Muscle layer of colon (tissue), 2 donors: ENCODE measurements around the gene TMPO.

Source experiments
- H3K27ac ChIP-seq: one replicate; pipeline ENCODE4 v1.7.0; 2013; ENCODE audit warnings: low read depth, mild to moderate bottlenecking, low read length, moderate library complexity
- H3K27me3 ChIP-seq, 2 donors: one replicate each; pipeline ENCODE4 v1.7.0; 2013; ENCODE audit warnings: low read length in 2 of 2, mild to moderate bottlenecking in 2 of 2; ENCODE audit not compliant: insufficient read depth in 2 of 2, control insufficient read depth in 1 of 2
- H3K36me3 ChIP-seq: one replicate; pipeline ENCODE4 v1.7.0; 2013; ENCODE audit warnings: mild to moderate bottlenecking, low read length; ENCODE audit not compliant: insufficient read depth
- H3K4me1 ChIP-seq: one replicate; pipeline ENCODE4 v1.7.0; 2013; ENCODE audit warnings: mild to moderate bottlenecking, low read length; ENCODE audit not compliant: insufficient read depth
- H3K4me3 ChIP-seq, 2 donors: one replicate each; pipeline ENCODE4 v1.7.0; 2013; ENCODE audit warnings: low read length in 2 of 2, low read depth in 1 of 2, mild to moderate bottlenecking in 1 of 2, moderate library complexity in 1 of 2
- H3K9ac ChIP-seq: one replicate; pipeline ENCODE4 v1.7.0; 2013; ENCODE audit warnings: low read length
- H3K9me3 ChIP-seq: one replicate; pipeline ENCODE4 v1.7.0; 2013; ENCODE audit warnings: mild to moderate bottlenecking, low read length
- donor health status: abdominal sarcoma.
- donor health status: Adenocarcinoma of cecum.

Gene TMPO

DNA sequence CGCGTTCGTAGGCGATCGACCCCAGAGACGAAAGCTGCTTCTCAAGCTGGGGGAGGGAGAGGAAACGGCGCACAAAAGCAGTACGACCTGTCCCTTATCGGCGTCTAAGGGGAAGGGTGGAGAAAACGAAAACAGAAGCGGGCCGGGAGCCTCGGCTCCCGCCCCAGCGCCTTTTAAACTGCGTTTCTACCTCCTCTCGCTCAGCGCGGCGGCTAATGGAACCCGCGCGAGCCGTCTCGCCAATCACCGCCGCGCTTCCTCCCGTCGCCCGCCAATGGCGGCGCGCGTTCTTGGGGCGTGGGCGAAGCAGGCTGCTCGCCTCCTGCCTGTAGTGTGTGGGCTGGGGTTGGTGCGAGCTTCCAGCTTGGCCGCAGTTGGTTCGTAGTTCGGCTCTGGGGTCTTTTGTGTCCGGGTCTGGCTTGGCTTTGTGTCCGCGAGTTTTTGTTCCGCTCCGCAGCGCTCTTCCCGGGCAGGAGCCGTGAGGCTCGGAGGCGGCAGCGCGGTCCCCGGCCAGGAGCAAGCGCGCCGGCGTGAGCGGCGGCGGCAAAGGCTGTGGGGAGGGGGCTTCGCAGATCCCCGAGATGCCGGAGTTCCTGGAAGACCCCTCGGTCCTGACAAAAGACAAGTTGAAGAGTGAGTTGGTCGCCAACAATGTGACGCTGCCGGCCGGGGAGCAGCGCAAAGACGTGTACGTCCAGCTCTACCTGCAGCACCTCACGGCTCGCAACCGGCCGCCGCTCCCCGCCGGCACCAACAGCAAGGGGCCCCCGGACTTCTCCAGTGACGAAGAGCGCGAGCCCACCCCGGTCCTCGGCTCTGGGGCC is at the start of gene TMPO:
TMPO (plus strand) TSS at position 304 of the 824 bp plus-strand sequence; CDS start at position 582, 278 bp downstream.
- H3K4me1 ChIP-seq: peaks cover 17% of the 10 kb centered on the region
- no peaks in the 10 kb centered on the region for H3K9me3 ChIP-seq
- peak within 1 kb of the TSS; percentile 96 for H3K9ac ChIP-seq
- H3K4me3 ChIP-seq: peak within 1 kb of the TSS; percentile 94 to 99
- peak within 1 kb of the TSS; percentile 98 for H3K27ac ChIP-seq
- no peaks in the 10 kb centered on the region for H3K36me3 ChIP-seq
- H3K27me3 ChIP-seq: no peaks in the 10 kb centered on the region

DNA sequence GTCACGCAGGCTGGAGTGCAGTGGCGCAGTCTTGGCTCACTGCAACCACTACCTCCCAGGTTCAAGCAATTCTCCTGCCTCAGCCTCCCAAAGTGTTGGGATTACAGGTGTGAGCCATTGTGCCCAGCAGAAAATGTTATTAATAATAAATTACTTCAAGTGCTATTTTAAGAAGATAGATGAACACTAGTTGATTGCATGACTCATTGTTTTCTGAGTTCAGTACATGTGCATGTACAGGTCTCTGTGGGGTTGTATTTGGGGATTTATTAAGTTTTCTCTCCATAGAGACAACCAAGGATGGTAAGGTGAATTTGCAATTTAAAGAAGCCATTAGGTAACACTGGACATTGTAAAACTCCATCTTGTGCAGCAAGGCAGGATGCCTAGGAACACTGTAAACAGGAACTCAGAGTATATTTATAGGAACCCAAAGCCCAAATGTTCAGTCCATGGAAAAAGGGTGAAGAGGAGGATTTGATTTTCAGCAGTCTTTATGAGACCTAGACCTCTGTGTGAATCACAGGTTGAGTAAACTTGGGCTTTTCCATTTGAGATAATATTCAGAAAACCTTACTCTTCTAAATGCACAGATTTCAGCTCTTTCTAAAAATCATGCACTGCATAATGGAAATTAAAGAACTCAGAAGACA is 49.3 kb upstream of the TMPO start:
- no peaks in the 10 kb centered on the region for H3K27me3 ChIP-seq
- no peak overlapping the region for H3K4me3 ChIP-seq
- no peaks in the 10 kb centered on the region for H3K9me3 ChIP-seq
- H3K27ac ChIP-seq: no peak overlapping the region
- no peak overlapping the region for H3K9ac ChIP-seq
- H3K36me3 ChIP-seq: no peaks in the 10 kb centered on the region
- peaks cover 5% of the 10 kb centered on the region for H3K4me1 ChIP-seq

DNA sequence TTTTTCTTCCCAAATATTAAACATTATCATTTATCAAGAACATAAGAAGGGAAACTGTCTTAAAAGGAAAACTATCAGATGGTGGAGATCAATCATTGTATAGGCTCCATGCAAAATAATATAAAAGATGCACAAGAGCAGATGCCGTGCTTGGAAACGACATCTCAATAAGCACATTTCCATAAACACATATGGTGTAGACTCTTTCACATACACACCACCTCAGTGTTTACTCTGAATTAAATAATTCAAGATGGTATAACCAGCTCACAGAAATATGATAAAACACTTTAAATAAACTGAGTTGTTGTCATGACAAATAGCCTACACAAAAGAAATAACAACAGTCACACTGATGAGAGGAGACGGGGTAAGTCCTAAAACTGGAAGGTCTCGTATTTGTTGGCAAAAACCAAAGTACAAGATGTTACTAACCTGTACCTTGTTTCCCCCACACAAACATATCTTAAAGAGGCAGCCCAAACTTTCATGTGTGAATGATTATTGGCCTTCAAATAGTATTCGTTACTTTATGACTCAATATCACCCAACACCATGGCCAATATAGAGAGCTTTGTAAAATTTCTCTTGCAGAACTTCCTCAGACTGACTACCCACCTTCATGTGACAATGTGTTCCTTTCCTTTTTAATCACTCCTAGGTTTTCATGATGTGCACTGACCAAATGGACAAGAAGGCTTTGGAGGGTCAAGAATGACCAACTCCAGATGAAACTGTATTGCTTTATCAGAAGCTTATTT is 48.6 kb upstream of the TMPO start:
- Histone ChIP-seq H3K4me1 (peaks cover 5% of the 10 kb centered on the region), H3K9ac (no peak overlapping the region), H3K36me3 (no peaks in the 10 kb centered on the region), H3K4me3 (no peak overlapping the region), H3K27me3 (no peaks in the 10 kb centered on the region), H3K9me3 (no peaks in the 10 kb centered on the region), H3K27ac (no peak overlapping the region)

DNA sequence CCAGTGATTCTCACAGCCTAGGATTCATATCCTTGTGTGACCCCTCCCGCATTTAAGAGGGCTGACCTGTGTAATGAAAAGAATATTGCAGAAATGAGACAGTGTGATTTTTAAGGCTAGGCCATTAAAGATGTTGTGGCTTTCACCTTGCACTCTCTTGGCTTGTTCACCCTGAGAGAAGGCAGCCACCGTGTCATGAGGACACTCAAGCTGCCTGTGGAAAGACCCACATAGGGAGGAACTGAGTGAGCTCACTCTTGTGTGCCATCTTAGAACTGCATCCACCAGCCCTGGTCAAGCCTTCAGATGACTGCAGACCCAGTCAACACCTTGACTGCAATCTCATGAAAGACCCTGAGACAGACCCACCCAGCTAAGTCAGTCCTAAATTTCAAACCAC is 46.3 kb upstream of the TMPO start:
- H3K9ac ChIP-seq: no peak overlapping the region
- H3K4me3 ChIP-seq: no peak overlapping the region
- no peak overlapping the region for H3K27ac ChIP-seq
- H3K36me3 ChIP-seq: no peaks in the 10 kb centered on the region
- no peaks in the 10 kb centered on the region for H3K9me3 ChIP-seq
- H3K4me1 ChIP-seq: peaks cover 5% of the 10 kb centered on the region
- H3K27me3 ChIP-seq: no peaks in the 10 kb centered on the region

DNA sequence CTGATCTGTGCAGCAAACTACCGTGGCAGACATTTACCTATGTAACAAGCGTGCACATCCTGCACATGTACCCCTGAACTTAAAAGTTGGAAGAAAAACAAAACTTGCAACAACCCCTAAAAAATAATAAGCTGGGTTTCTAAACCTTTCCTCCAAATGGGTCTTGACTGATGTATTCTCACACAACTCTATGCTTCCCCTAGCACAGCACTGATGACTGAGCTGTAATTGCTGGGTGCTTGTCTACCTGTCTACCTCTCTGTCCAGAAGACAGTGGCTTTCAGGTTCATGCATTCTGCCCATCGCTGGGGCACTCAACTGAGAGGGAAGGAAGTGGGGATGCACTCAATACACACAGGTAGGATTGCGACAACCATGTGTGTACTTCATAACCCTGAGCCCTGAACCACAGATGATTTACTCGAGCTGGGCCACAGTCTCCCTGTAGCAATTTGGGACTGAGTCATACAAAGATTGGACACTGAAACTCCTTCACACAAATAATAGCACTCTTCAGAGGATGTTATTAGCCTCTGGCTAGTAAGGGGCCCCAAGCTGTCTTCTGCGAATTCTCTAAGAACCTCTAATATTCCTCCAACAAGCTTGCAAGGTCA is 44.8 kb upstream of the TMPO start:
- H3K27ac ChIP-seq: no peak overlapping the region
- H3K27me3 ChIP-seq: no peaks in the 10 kb centered on the region
- H3K9me3 ChIP-seq: no peaks in the 10 kb centered on the region
- H3K4me1 ChIP-seq: peaks cover 1% of the 10 kb centered on the region
- H3K9ac ChIP-seq: no peak overlapping the region
- no peak overlapping the region for H3K4me3 ChIP-seq
- no peaks in the 10 kb centered on the region for H3K36me3 ChIP-seq

- Histone ChIP-seq H3K27ac (no peak overlapping the region), H3K9me3 (no peaks in the 10 kb centered on the region), H3K27me3 (no peaks in the 10 kb centered on the region), H3K4me3 (no peak overlapping the region), H3K36me3 (no peaks in the 10 kb centered on the region), H3K4me1 (no peaks in the 10 kb centered on the region), H3K9ac (no peak overlapping the region)
Observed at GRCh38 chr12:98471085-98471484, 44.3 kb upstream of the TMPO start.

DNA sequence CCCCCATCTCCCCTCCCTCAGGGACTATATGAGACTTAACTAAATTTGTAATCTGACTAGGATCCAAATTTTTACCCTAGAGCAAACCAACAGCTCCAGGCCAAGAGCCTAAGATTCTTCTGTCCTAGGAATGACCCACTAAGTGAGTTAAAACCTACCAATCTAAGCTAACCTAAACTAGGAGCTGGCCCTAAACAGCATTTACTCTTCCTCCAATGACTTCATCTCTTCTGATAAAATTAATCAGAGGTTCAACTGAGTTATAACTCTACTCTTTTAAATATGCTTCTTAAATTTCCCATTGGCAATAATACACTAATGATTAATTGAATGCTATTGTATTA is 39.9 kb upstream of the TMPO start:
- H3K4me1 ChIP-seq: no peaks in the 10 kb centered on the region
- H3K9ac ChIP-seq: no peak overlapping the region
- no peak overlapping the region for H3K4me3 ChIP-seq
- H3K27me3 ChIP-seq: no peaks in the 10 kb centered on the region
- H3K36me3 ChIP-seq: no peaks in the 10 kb centered on the region
- H3K9me3 ChIP-seq: no peaks in the 10 kb centered on the region
- peak overlapping the region; percentile 63 for H3K27ac ChIP-seq

DNA sequence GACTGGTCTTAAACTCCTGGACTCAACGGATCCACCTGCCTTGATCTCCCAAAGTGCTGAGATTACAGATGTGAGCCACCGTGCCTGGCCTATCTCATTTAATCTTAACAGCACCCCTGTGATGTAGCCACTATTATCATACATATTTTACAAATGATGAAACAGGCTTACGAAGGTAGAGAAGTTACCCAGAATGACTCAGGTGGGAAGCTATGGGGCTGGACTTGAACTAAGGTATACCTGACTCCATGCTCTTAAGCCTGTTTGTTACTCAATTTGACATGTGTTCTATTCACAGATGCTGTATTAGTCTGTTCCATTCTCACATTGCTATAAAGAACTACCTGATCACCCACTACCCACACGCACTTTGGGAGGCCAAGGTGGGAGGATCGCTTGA is 36.8 kb upstream of the TMPO start:
- Histone ChIP-seq H3K27me3 (no peaks in the 10 kb centered on the region), H3K36me3 (no peaks in the 10 kb centered on the region), H3K4me1 (no peaks in the 10 kb centered on the region), H3K9ac (no peak overlapping the region), H3K27ac (no peak overlapping the region), H3K9me3 (no peaks in the 10 kb centered on the region), H3K4me3 (no peak overlapping the region)

GRCh38 chr12:98483621-98484503 is 31.5 kb upstream of the TMPO start:
- no peak overlapping the region for H3K9ac ChIP-seq
- H3K27ac ChIP-seq: no peak overlapping the region
- no peaks in the 10 kb centered on the region for H3K36me3 ChIP-seq
- H3K27me3 ChIP-seq: no peaks in the 10 kb centered on the region
- H3K4me3 ChIP-seq: no peak overlapping the region
- H3K4me1 ChIP-seq: no peaks in the 10 kb centered on the region
- H3K9me3 ChIP-seq: no peaks in the 10 kb centered on the region

GRCh38 chr12:98485792-98486340 is 29.5 kb upstream of the TMPO start:
- no peaks in the 10 kb centered on the region for H3K27me3 ChIP-seq
- no peaks in the 10 kb centered on the region for H3K36me3 ChIP-seq
- no peak overlapping the region for H3K27ac ChIP-seq
- no peak overlapping the region for H3K9ac ChIP-seq
- H3K9me3 ChIP-seq: no peaks in the 10 kb centered on the region
- H3K4me1 ChIP-seq: peaks cover 2% of the 10 kb centered on the region
- H3K4me3 ChIP-seq: no peak overlapping the region
